GM10847 (cell line): ENCODE measurements around the gene TES.

Source experiments
- POLR2A ChIP-seq: IDR thresholded peaks from 2 replicates; pipeline ENCODE4 v1.6.1; 2011; ENCODE audit not compliant: insufficient read length; ENCODE audit errors: extremely low read depth

The TES gene

DNA sequence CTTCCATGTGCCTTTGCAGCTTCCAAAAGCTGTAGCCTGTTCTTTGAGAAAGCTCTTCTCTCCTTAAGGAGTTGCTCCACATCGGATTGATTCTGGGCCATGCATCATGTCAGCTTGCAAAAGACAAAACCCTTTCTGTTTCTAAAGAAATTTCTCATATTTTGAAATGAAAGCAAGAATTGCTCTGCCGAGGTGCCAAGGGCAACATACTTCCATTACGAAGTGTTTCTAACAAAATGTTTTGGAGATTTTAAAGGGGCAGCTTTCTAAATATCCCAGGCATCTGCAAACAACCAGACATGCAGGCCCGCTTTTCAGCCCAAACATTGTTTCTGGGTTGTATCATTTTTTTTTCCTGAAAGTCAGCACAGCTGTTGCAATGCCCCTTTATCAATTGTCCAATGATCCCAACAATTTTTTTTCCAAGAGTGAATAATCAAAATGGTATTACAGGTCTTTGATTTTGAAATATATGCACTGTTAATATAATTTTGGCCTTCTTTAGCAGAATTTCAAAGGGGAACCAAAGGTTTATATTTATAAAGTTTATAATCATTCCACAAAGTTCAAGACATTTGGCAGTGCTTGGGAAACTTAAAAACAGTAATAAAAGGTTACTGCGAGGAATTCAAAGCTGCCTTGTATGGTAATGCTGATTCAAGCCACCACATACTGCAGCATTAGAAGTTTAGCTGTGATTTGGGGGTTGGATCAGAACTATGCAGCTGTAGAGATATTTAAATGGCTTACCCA lies 61.0 kb downstream of the TES start:
- no peak for TF ChIP-seq POLR2A

GRCh38 chr7:116271963-116272886 lies 61.9 kb downstream of the TES start:
- no peak for TF ChIP-seq POLR2A

DNA sequence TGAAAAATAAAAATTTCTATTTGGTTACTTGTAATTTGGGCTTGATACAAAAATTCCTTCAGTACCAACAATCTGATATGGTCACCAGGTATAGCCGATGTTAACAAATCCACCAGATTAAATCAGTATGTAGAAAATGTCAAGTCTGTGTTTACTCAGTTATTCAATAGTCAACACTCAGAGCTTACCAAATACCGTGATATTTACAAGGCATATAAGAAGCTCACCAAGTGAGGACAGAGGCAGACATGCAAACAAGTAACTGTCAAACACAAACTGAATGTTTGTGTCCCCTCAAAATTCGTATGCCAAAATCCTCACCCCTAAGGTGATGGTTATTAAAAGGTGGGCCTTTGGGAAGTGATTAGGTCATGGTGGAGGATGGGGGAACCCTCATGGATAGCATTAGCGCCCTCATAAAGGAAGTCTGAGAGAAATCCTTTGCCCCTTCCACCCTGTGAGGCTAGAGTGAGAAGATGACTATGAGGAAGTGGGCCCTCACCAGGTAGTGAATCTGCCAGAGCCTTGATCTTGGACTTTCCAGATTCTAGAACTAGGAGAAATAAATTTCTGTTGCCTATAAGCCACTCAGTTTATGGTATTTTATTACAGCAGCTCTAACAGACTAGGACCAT lies 63.1 kb downstream of the TES start:
- no peak for TF ChIP-seq POLR2A

- TF ChIP-seq POLR2A = no peak
Observed at GRCh38 chr7:116273918-116274301, 63.6 kb downstream of the TES start.

DNA sequence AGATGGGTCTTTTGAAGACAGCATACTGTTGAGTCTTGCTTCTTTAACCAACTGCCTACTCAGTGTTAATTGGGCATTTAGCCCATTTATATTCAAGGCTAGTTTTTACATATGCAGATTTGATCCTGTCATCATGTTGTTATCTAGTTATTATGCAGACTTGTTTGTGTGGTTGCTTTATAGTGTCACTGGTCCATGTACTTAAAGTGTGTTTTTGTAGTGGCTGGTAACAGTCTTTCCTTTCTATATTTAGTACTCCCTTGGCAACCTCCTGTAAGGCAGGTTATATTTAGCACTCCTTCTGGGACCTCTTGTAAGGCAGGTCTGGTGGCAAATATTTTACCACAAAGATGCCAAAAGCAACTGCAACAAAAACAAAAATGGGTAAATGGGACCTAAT lies 66.7 kb downstream of the TES start:
- TF ChIP-seq POLR2A = no peak

GRCh38 chr7:116279217-116279616 lies 68.9 kb downstream of the TES start:
- no peak for TF ChIP-seq POLR2A

DNA sequence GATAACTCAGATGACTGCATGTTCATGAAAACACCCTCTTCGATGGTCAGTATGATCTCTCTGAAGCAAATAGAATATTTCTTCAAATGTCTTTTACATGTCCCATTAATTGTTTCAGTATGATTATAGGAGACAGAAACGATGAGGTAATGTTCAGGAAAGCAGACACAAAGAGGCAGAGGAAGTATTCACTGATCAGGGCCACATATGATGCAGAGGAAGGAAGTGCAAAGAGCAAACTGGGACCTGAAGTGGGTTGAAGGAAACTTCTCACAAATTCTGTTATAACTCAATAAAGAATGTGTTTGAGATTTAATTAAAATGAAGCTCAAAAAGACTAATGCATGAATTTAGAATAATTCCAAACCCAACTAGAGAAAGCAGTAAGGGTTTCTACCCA lies 70.5 kb downstream of the TES start:
- TF ChIP-seq POLR2A = no peak

- TF ChIP-seq POLR2A = no peak
Observed at GRCh38 chr7:116283595-116284204, 73.4 kb downstream of the TES start.

GRCh38 chr7:116284390-116284789 lies 74.1 kb downstream of the TES start:
- TF ChIP-seq POLR2A = no peak

GRCh38 chr7:116285252-116285651 lies 74.9 kb downstream of the TES start:
- TF ChIP-seq POLR2A = no peak

DNA sequence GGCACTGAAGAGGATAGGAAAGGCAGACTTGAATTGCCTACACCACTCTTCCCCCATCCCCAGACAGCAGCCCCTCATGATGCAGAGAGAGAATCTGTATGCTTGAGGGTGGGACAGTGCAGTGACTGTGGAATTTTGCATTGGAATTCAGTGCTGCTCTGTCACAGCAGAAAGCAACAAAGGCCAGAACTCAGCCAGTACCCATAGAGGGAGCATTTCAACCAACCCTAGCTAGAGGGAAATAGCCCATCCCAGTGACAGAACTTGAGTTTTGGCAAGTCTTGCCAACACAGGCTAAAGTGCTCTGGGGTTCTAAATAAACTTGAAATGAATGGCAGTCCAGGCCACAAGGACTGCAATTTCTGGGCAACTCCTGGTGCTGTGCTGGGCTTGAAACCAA lies 80.4 kb downstream of the TES start:
- no peak for TF ChIP-seq POLR2A

DNA sequence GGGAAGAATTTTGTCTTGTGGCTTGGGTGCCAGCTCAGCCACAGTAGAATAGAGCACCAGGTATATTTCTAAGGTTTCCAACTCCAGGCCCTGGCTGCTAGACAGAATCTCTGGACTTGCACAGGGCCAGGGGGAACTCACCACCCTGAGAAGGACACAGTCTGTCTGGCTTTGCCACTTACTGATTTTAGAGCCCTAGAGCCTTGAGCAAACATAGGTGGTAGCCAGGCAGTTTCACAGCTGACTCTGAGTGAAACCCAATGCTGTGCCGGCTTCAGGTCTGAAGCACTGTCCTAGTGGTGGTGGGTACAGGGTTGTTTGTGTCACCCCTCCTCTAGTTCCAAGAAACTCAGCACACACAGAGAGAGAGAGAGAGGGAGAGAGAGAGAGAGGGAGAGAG lies 81.6 kb downstream of the TES start:
- TF ChIP-seq POLR2A = no peak

DNA sequence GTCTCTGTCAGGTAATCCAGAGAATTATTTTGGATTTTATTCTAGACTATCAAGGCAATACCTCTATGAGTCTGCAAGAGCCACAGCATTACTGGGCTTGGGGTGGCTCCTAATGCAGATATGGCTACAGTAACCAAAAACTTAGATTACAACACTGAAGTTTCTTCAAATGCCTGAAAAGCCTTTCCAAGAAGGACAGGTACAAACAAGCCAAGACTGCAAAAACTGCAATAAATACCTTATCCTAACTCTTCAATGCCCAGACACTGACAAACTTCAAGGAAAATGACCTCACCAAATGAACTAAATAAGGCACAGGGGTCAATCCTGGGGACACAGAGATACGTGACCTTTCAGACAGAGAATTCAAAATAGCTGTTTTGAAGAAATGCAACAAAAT lies 82.0 kb downstream of the TES start:
- TF ChIP-seq POLR2A = no peak

DNA sequence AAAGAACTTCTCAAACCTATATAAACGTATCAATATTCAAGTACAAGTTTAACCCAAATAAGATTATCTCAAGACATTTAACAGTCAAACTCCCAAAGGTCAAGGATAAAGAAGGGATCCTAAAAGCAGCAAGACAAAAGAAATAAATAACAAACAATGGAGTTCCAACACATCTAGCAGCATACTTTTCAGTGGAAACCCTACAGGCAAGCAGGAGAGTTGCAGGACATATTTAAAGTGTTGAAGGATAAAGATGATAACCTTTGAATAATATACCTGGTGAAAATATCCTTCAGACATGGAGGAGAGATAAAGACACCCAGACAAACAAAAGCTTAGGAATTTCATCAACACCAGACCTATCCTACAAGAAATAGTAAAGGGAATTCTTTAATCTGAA lies 82.8 kb downstream of the TES start:
- TF ChIP-seq POLR2A = no peak

DNA sequence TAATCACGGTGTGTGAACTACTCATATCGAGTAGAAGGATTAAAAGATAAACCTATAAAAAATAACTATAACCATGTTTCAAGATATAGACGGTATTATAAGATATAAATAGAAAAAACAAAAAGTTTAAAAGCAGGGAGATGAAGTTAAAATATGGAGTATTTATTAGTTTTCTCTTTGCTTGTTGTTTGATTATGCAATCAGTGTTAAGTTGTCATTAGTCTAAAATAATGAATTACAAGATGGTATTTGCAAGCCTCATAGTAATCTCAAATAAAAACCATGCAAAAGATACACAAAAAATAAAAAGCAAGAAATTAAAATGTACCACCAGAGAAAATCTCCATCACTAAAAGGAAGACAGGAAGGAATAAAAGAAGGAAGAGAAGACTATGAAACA lies 83.3 kb downstream of the TES start:
- no peak for TF ChIP-seq POLR2A

GRCh38 chr7:116298055-116298454 lies 87.7 kb downstream of the TES start:
- no peak for TF ChIP-seq POLR2A

- TF ChIP-seq POLR2A = no peak
Observed at GRCh38 chr7:116298576-116298975, 88.2 kb downstream of the TES start.
